Ureter (tissue), 1 donor: ENCODE data around the gene PPM1J. TPM values are rescaled to one million over a fixed set of nuclear protein-coding genes. Genes with fewer than 3 reads are reported as not detected.
A peak's percentile ranks its signal among the peaks of the same experiment; 100 is the strongest.

Source experiments
- DNase-seq: peaks from one replicate; pipeline ENCODE4 v3.0.0-alpha.2; 2020; ENCODE audit warnings: low spot score
- total RNA-seq: library from RNA; stranded (reverse); gene quantifications from one replicate; pipeline ENCODE4 v1.2.4, GENCODE V29; 2023
- donor health status: DM: yes; HTN: yes; CAD: no.

PPM1J gene
- total RNA-seq, 1 donor from 2014 or later: 0.94 TPM

- peak; percentile 93 for DNase-seq
Measured at GRCh38 chr1:112704934-112705627, 10.1 kb downstream of the PPM1J start.

GRCh38 chr1:112704391-112704933 is 10.7 kb downstream of the PPM1J start:
- no peak for DNase-seq

- DNase-seq: no peak
Measured at GRCh38 chr1:112703706-112704105, 11.4 kb downstream of the PPM1J start.

- DNase-seq: no peak
Measured at GRCh38 chr1:112702420-112703261, 12.5 kb downstream of the PPM1J start.

GRCh38 chr1:112702067-112702395 is 13.1 kb downstream of the PPM1J start:
- DNase-seq: no peak

GRCh38 chr1:112701227-112702066 is 13.7 kb downstream of the PPM1J start:
- DNase-seq: no peak

GRCh38 chr1:112700290-112701226 is 14.6 kb downstream of the PPM1J start:
- DNase-seq: peak; percentile 95

- DNase-seq: no peak
Measured at GRCh38 chr1:112699425-112700144, 15.5 kb downstream of the PPM1J start.

GRCh38 chr1:112698366-112699310 is 16.5 kb downstream of the PPM1J start:
- no peak for DNase-seq

GRCh38 chr1:112697781-112698201 is 17.3 kb downstream of the PPM1J start:
- DNase-seq: no peak

GRCh38 chr1:112696578-112697314 is 18.4 kb downstream of the PPM1J start:
- DNase-seq: no peak

- peak; percentile 38 for DNase-seq
Measured at GRCh38 chr1:112695276-112695675, 19.9 kb downstream of the PPM1J start.

- peak; percentile 35 for DNase-seq
Measured at GRCh38 chr1:112694363-112694929, 20.7 kb downstream of the PPM1J start.

- peak; percentile 22 for DNase-seq
Measured at GRCh38 chr1:112693821-112694220, 21.3 kb downstream of the PPM1J start.

- DNase-seq: peak; percentile 28
Measured at GRCh38 chr1:112692681-112693080, 22.5 kb downstream of the PPM1J start.

GRCh38 chr1:112689842-112690237 is 25.3 kb downstream of the PPM1J start:
- no peak for DNase-seq

GRCh38 chr1:112689196-112689841 is 25.8 kb downstream of the PPM1J start:
- peak; percentile 19 for DNase-seq
